Upper lobe of left lung (tissue), 6 donors: Measurements from ENCODE around the gene RBBP4. TPM values are rescaled to one million over a fixed set of nuclear protein-coding genes. Genes with fewer than 3 reads are reported as not detected.
A peak's percentile ranks its signal among the peaks of the same experiment; 100 is the strongest.

Source experiments
- ATAC-seq, 2 donors: fragments of 200-7000 bp; cut with Tn5 transposase; one replicate each; pipeline ENCODE4 v1.9.1; 2022; ENCODE audit warnings: mild to moderate bottlenecking in 2 of 2, moderate library complexity in 2 of 2; ENCODE audit not compliant: low FRiP score in 2 of 2
- DNase-seq, 2 donors: peaks; one replicate each; pipeline ENCODE4 v3.0.0-alpha.2; 2019 to 2020
- H3K27ac ChIP-seq, 4 donors: fragments of 200-600 bp; sonication (generic); one replicate each; pipeline ENCODE4 v1.5.1; 2016 to 2019
- H3K27me3 ChIP-seq, 4 donors: fragments of 200-600 bp; sonication (generic); one replicate each; pipeline ENCODE4 v1.5.1; 2017 to 2019
- H3K36me3 ChIP-seq, 4 donors: fragments of 200-600 bp; sonication (generic); one replicate each; pipeline ENCODE4 v1.5.1; 2016 to 2019
- H3K4me1 ChIP-seq, 4 donors: fragments of 200-600 bp; sonication (generic); one replicate each; pipeline ENCODE4 v1.5.1; 2018 to 2019
- H3K4me3 ChIP-seq, 4 donors: fragments of 200-600 bp; sonication (generic); one replicate each; pipeline ENCODE4 v1.5.1; 2017 to 2019; ENCODE audit warnings: mild to moderate bottlenecking in 2 of 4, moderate library complexity in 1 of 4
- H3K9me3 ChIP-seq, 4 donors: fragments of 200-600 bp; sonication (generic); one replicate each; pipeline ENCODE4 v1.5.1; 2018 to 2019
- CTCF ChIP-seq, 6 experiments: fragments of 450-650 bp in 4 of 6; fragments of 200-600 bp in 2 of 6; sonication (generic) in 2 of 6; IDR thresholded peaks; one replicate each; pipeline ENCODE4 v1.5.1; 2016 to 2019; ENCODE audit warnings: antibody characterized with exemption in 6 of 6
- EP300 ChIP-seq, 4 donors: sonication (generic); formaldehyde crosslinking; IDR thresholded peaks; one replicate each; pipeline ENCODE4 v1.5.1; 2017; ENCODE audit warnings: antibody characterized with exemption in 4 of 4, control low read depth in 2 of 4
- POLR2A ChIP-seq, 4 donors: fragments of 450-650 bp; IDR thresholded peaks; one replicate each; pipeline ENCODE4 v1.5.1; 2016 to 2017; ENCODE audit warnings: antibody characterized with exemption in 4 of 4, mild to moderate bottlenecking in 2 of 4
- POLR2AphosphoS5 ChIP-seq, 2 donors: sonication (generic); formaldehyde crosslinking; IDR thresholded peaks; one replicate each; pipeline ENCODE4 v1.5.1; 2017; ENCODE audit warnings: antibody characterized with exemption in 2 of 2
- WGBS, 2 donors: methylation state at CpG; one replicate each; pipeline ENCODE4 v1.1.5; 2017 to 2018; 5-methylcytosine and 5-hydroxymethylcytosine counted together
- total RNA-seq, 6 donors: library from RNA; depleted of rRNA in 4 of 6; stranded (reverse); fragments of >200 nt in 4 of 6; gene quantifications; one replicate each; pipeline versions ENCODE4 v1.1.0 to v1.2.1, GENCODE V29; 2016 to 2021
- donor health status: DM: no; HTN: no; CAD: no; lungs with moderate emphysema.
- donor health status: DM: no; HTN: yes; CAD: no; lungs with severe emphysema.

Gene RBBP4
- total RNA-seq, 6 donors from 2014 or later = 72.8 to 161 (median 131) TPM

GRCh38 chr1:32718036-32718435, 67.0 kb downstream of the RBBP4 start:
- Histone ChIP-seq H3K9me3 (no peaks in the 10 kb centered on the region), H3K27me3 (no peaks in the 10 kb centered on the region), H3K4me1 (peaks cover 0 to 12% (median 0%) of the 10 kb centered on the region in 4 donors), H3K27ac (no peak overlapping the region), H3K4me3 (no peak overlapping the region), H3K36me3 (no peaks in the 10 kb centered on the region)
- DNase-seq = no peak
- ATAC-seq = no peak
- 58 to 61% methylated on average over 2 of the region's 2 CpGs for WGBS, 2 donors
- TF ChIP-seq CTCF (IDR thresholded peaks at IDR 0.05) (no peak), EP300 (IDR thresholded peaks at IDR 0.05) (no peak), POLR2A (IDR thresholded peaks at IDR 0.05) (no peak), POLR2AphosphoS5 (IDR thresholded peaks at IDR 0.05) (no peak)

DNA sequence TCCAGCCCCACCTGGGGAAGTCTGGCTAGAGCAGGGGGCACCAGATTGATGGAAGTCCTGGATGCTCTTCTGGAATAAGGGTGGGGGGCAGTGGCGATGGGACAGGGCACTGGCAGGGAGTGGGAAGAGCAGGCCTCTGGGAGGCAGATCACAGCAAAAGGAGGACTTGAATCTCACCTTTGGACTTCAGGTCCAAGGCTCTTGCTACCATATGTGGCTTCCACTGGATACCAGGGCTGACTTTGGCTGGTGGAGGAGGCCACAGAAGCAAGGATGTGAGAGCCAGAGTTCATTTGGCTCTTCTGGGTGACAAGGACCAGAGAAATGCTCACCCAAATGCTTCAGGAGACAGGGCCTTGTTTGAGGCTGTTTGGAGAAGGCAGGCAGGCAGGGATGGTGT, 67.5 kb downstream of the RBBP4 start:
- DNase-seq (no peak), ATAC-seq (no peak)
- no peaks in the 10 kb centered on the region for H3K9me3 ChIP-seq
- no peaks in the 10 kb centered on the region for H3K36me3 ChIP-seq
- TF ChIP-seq POLR2AphosphoS5 (IDR thresholded peaks at IDR 0.05) = no peak
- no peak for TF ChIP-seq CTCF (IDR thresholded peaks at IDR 0.05)
- TF ChIP-seq POLR2A (IDR thresholded peaks at IDR 0.05) = no peak
- H3K27me3 ChIP-seq = no peaks in the 10 kb centered on the region
- H3K4me1 ChIP-seq = peaks cover 0 to 12% (median 0%) of the 10 kb centered on the region in 4 donors
- H3K4me3 ChIP-seq = no peak overlapping the region
- WGBS, 2 donors = 95 to 100% methylated on average over 1 of the region's 1 CpG
- no peak overlapping the region for H3K27ac ChIP-seq

- Histone ChIP-seq H3K36me3 (no peaks in the 10 kb centered on the region), H3K27ac (no peak overlapping the region), H3K27me3 (no peaks in the 10 kb centered on the region), H3K4me1 (peaks cover 3 to 14% (median 4%) of the 10 kb centered on the region in 4 donors), H3K4me3 (no peak overlapping the region), H3K9me3 (no peaks in the 10 kb centered on the region)
- no peak for TF ChIP-seq CTCF (IDR thresholded peaks at IDR 0.05)
- no peak for TF ChIP-seq POLR2AphosphoS5 (IDR thresholded peaks at IDR 0.05)
- TF ChIP-seq EP300 (IDR thresholded peaks at IDR 0.05) = no peak
- no peak for TF ChIP-seq POLR2A (IDR thresholded peaks at IDR 0.05)
- ATAC-seq = no peak
- DNase-seq = no peak
- 91% methylated on average over 4 of the region's 4 CpGs; no CpG with 5 or more reads in 1 of the 2 donors for WGBS, 2 donors
Measured at GRCh38 chr1:32719681-32720275, 68.8 kb downstream of the RBBP4 start.

DNA sequence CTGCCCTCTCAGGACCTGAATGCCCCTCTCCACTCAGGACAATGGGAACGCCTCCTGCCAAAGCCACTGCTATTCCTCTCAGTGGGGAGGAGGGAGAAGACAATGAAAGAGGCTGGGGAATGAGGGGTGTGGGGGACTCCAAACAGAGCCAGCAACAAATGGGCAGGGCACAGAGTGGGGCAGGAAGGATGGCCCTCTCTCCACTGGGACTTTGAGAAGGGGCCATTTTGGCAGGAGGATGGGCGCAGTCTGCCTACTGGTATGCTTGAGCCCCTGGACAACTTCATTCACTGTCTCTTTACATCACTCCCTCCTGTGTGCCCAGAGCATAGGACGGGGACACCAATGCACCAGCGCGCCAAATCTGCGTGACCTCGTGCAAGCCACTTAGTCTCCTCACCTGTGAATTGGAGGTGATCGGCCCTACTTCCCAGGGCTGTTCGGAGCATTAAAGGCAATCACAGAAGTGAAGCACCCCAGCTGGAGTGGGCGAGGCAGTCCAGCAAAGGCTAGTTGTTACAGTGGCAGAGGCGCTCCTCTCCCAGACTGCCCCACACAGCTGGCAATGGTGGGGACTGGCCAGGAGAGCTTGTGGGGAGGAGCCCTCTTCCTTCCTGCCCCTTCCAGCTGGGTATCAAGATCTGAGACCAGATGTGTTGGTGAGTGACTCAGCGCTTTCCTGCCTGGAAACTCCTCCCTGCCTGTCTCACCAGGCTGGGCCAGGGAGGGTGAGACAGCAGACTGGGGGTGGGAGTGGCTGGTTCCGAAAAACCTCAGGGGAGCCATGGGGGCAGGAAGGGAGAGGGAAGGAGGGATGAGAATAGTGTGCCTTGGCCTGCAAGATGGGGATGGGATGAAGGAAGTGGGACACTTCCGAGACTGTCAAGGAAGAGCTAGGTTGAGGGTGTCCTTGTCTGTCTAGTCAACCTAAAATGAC, 73.9 kb downstream of the RBBP4 start:
- Histone ChIP-seq H3K27me3 (no peaks in the 10 kb centered on the region), H3K4me1 (peaks cover 11 to 14% (median 12%) of the 10 kb centered on the region in 4 donors), H3K27ac (peak overlapping the region in 2 of 4 donors; percentile 10 to 48), H3K36me3 (no peaks in the 10 kb centered on the region), H3K9me3 (no peaks in the 10 kb centered on the region), H3K4me3 (no peak overlapping the region)
- WGBS, 2 donors = 48 to 63% methylated on average over 12 to 13 of the region's 14 CpGs
- TF ChIP-seq POLR2AphosphoS5 (IDR thresholded peaks at IDR 0.05) (peak; percentile 37 to 62), POLR2A (IDR thresholded peaks at IDR 0.05) (no peak)
- peak in 1 of 2 donors; percentile 60 for DNase-seq
- peak; percentile 64 to 92 for ATAC-seq

DNA sequence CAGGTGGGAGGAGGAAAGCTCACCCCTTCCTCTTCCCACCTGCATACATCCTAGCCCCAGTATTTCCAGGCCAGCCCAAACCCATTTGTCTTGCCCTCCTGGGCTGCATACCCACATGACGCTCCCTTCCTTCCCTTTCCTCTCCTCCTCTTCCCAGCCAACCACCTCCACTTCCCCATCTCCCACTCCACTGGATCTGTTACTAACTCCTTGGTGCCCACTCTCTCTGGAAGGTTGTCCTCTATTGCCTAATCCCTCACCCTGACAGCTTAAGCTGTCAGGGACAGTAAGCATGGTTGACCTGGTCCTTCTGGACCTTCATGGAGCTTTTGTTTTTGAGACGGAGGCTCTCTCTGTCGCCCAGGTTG, 74.6 kb downstream of the RBBP4 start:
- no peaks in the 10 kb centered on the region for H3K27me3 ChIP-seq
- ATAC-seq = no peak
- no peak for TF ChIP-seq POLR2A (IDR thresholded peaks at IDR 0.05)
- no peak for TF ChIP-seq CTCF (IDR thresholded peaks at IDR 0.05)
- TF ChIP-seq EP300 (IDR thresholded peaks at IDR 0.05) = no peak
- TF ChIP-seq POLR2AphosphoS5 (IDR thresholded peaks at IDR 0.05) = no peak
- WGBS, 2 donors = 73 to 86% methylated on average over 3 of the region's 3 CpGs
- H3K4me1 ChIP-seq = peaks cover 11 to 14% (median 12%) of the 10 kb centered on the region in 4 donors
- H3K9me3 ChIP-seq = no peaks in the 10 kb centered on the region
- no peaks in the 10 kb centered on the region for H3K36me3 ChIP-seq
- DNase-seq = no peak
- H3K27ac ChIP-seq = peak overlapping the region in 1 of 4 donors; percentile 40
- H3K4me3 ChIP-seq = no peak overlapping the region
